ENCODE data around the gene SLC2A9. TPM values are rescaled to one million over a fixed set of nuclear protein-coding genes. Genes with fewer than 3 reads are reported as not detected.

Gene SLC2A9
- total RNA-seq, 4 donors from 2014 or later: 0.19 to 0.89 (median 0.62) TPM

GRCh38 chr4:9891056-9891455, 130.2 kb downstream of the SLC2A9 start:
- Histone ChIP-seq H3K4me3 (no peak overlapping the region), H3K4me1 (no peaks in the 10 kb centered on the region), H3K27me3 (no peaks in the 10 kb centered on the region), H3K36me3 (no peaks in the 10 kb centered on the region), H3K9me3 (no peaks in the 10 kb centered on the region), H3K27ac (no peak overlapping the region)
- in situ Hi-C loops (cut with MboI; ENCODE audit: low sequenced_read_pairs in 4 of 4): no loop called here
- TF ChIP-seq CTCF (IDR thresholded peaks at IDR 0.05 in 4 of 5, conservative IDR thresholded peaks at IDR 0.05 in 1 of 5) (no peak), POLR2A (IDR thresholded peaks at IDR 0.05) (no peak)
- intact Hi-C loops (cut with DNase I; ENCODE audit: low total_unique reads): no loop called here
- ATAC-seq: no peak
- DNase-seq: no peak

GRCh38 chr4:9889306-9889705, 132.0 kb downstream of the SLC2A9 start:
- ATAC-seq: no peak
- intact Hi-C loops (cut with DNase I; ENCODE audit: low total_unique reads): no loop called here

DNA sequence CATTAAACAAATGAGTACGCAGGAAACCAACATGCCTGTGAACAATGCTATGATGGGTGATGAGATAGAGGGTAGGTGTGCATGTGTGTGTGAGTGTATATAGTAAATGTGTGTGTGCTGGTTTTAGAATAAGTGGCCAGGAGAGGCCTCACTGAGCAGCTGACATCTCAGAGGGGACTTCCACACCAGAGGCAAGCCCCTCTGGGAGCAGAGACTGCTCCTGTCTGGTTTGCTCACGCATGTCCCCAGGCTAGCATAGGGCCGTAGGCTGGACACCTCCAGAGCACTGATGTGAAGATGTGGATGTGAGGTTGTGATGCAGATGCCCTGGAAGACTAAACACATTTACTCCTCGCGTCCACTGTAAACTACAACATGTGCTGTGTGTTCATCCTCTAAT, 135.3 kb downstream of the SLC2A9 start:
- intact Hi-C loops (cut with DNase I; ENCODE audit: low total_unique reads): no loop called here
- Histone ChIP-seq H3K4me1 (no peaks in the 10 kb centered on the region), H3K27me3 (no peaks in the 10 kb centered on the region), H3K9me3 (no peaks in the 10 kb centered on the region), H3K4me3 (no peak overlapping the region), H3K36me3 (no peaks in the 10 kb centered on the region), H3K27ac (no peak overlapping the region)
- in situ Hi-C loops (cut with MboI; ENCODE audit: low sequenced_read_pairs in 4 of 4): no loop called here
- no peak for ATAC-seq
- no peak for DNase-seq
- TF ChIP-seq CTCF (IDR thresholded peaks at IDR 0.05 in 4 of 5, conservative IDR thresholded peaks at IDR 0.05 in 1 of 5) (no peak), POLR2A (IDR thresholded peaks at IDR 0.05) (no peak)

More at GRCh38 chr4:9889306-9889705, 132.0 kb downstream of the SLC2A9 start:
- DNase-seq: no peak
- Histone ChIP-seq H3K4me3 (no peak overlapping the region), H3K36me3 (no peaks in the 10 kb centered on the region), H3K27me3 (no peaks in the 10 kb centered on the region), H3K9me3 (no peaks in the 10 kb centered on the region), H3K4me1 (no peaks in the 10 kb centered on the region), H3K27ac (no peak overlapping the region)
- in situ Hi-C loops (cut with MboI; ENCODE audit: low sequenced_read_pairs in 4 of 4): no loop called here
- no peak for TF ChIP-seq CTCF (IDR thresholded peaks at IDR 0.05 in 4 of 5, conservative IDR thresholded peaks at IDR 0.05 in 1 of 5)
- TF ChIP-seq POLR2A (IDR thresholded peaks at IDR 0.05): no peak

GRCh38 chr4:9880406-9881197, 140.7 kb downstream of the SLC2A9 start:
- Histone ChIP-seq H3K27ac (no peak overlapping the region), H3K9me3 (no peaks in the 10 kb centered on the region), H3K36me3 (no peaks in the 10 kb centered on the region), H3K4me1 (no peaks in the 10 kb centered on the region), H3K27me3 (no peaks in the 10 kb centered on the region), H3K4me3 (no peak overlapping the region)
- intact Hi-C loops (cut with DNase I; ENCODE audit: low total_unique reads) (no loop called here), in situ Hi-C loops (cut with MboI; ENCODE audit: low sequenced_read_pairs in 4 of 4) (no loop called here)
- DNase-seq (no peak), ATAC-seq (no peak)
- TF ChIP-seq POLR2A (IDR thresholded peaks at IDR 0.05) (no peak), CTCF (IDR thresholded peaks at IDR 0.05 in 4 of 5, conservative IDR thresholded peaks at IDR 0.05 in 1 of 5) (no peak)

Measured in gastrocnemius medialis (tissue), 4 donors.